GM20000 (cell line): Measurements from ENCODE around the gene DSCAML1.

Experiments used
- DNase-seq: peaks from one replicate; pipeline ENCODE4 v3.0.0; 2012; ENCODE audit warnings: low spot score
- CTCF ChIP-seq: IDR thresholded peaks from 2 replicates; pipeline ENCODE4 v1.5.1; 2012; ENCODE audit warnings: mild to moderate bottlenecking, control low read depth; ENCODE audit errors: extremely low read depth, missing control alignments

DSCAML1 gene

GRCh38 chr11:117725048-117725734, 71.8 kb downstream of the DSCAML1 start:
- no peak for DNase-seq
- no peak for TF ChIP-seq CTCF

GRCh38 chr11:117724621-117725020, 72.4 kb downstream of the DSCAML1 start:
- DNase-seq = no peak
- no peak for TF ChIP-seq CTCF

GRCh38 chr11:117724104-117724503, 72.9 kb downstream of the DSCAML1 start:
- no peak for DNase-seq
- no peak for TF ChIP-seq CTCF

GRCh38 chr11:117723277-117724024, 73.6 kb downstream of the DSCAML1 start:
- TF ChIP-seq CTCF = no peak
- no peak for DNase-seq

GRCh38 chr11:117722082-117722481, 74.9 kb downstream of the DSCAML1 start:
- no peak for TF ChIP-seq CTCF
- DNase-seq = no peak

GRCh38 chr11:117720061-117720511, 76.9 kb downstream of the DSCAML1 start:
- DNase-seq = no peak
- no peak for TF ChIP-seq CTCF

- DNase-seq = no peak
- no peak for TF ChIP-seq CTCF
Observed at GRCh38 chr11:117719480-117719879, 77.5 kb downstream of the DSCAML1 start.
